B cell (primary cell): Measurements from ENCODE around the gene EIPR1. TPM values are rescaled to one million over a fixed set of nuclear protein-coding genes. Genes with fewer than 3 reads are reported as not detected.

Experiments used
- ATAC-seq: fragments of 200-7000 bp; cut with Tn5 transposase; one replicate; pipeline ENCODE4 v1.10.0; 2021; ENCODE audit warnings: low read depth, mild to moderate bottlenecking, moderate number of reproducible peaks, moderate library complexity
- CTCF ChIA-PET: fragments of 350-600 bp; sonication (Branson Sonifier 250); formaldehyde crosslinking; loops from one replicate; lab custom pipeline; 2021; ENCODE audit warnings: antibody characterized with exemption, inconsistent platforms; lab: Charles Lee
- POLR2A ChIA-PET: fragments of 350-600 bp; sonication (Branson Sonifier 250); formaldehyde crosslinking; loops from one replicate; lab custom pipeline; 2021; ENCODE audit warnings: antibody characterized with exemption; lab: Charles Lee
- DNase-seq: peaks from one replicate; pipeline ENCODE4 v3.0.0; 2013
- H2AFZ ChIP-seq: 2 replicates; pipeline ENCODE4 v1.6.1; 2012; ENCODE audit warnings: mild to moderate bottlenecking, low read depth, low read length; ENCODE audit not compliant: insufficient read depth, poor library complexity, severe bottlenecking
- H3K27ac ChIP-seq, 2 donors: 1 replicate in 1 of 2; 2 replicates in 1 of 2; pipeline ENCODE4 v1.5.1; 2012 to 2013; ENCODE audit warnings: low read length in 2 of 2, mild to moderate bottlenecking in 2 of 2, moderate library complexity in 1 of 2
- H3K27me3 ChIP-seq, 4 experiments: fragments of 200-600 bp in 1 of 4; sonication (generic) in 1 of 4; replicated peaks in 1 of 4; 1 replicate in 2 of 4; 2 replicates in 2 of 4; pipeline versions ENCODE4 v1.6.1 to v1.7.0; 2013 to 2016; ENCODE audit warnings: low read length in 3 of 4, mild to moderate bottlenecking in 2 of 4, mixed read lengths in 1 of 4, moderate library complexity in 1 of 4; ENCODE audit not compliant: insufficient read depth in 4 of 4, control insufficient read depth in 3 of 4; ENCODE audit errors: control extremely low read depth in 1 of 4
- H3K36me3 ChIP-seq, 2 experiments: replicated peaks in 1 of 2; 1 replicate in 1 of 2; 2 replicates in 1 of 2; pipeline versions ENCODE4 v1.6.1 to v1.7.1; 2013; ENCODE audit warnings: low read length in 1 of 2; ENCODE audit not compliant: insufficient read depth in 2 of 2, control insufficient read depth in 1 of 2; ENCODE audit errors: control extremely low read depth in 1 of 2, extremely low read depth in 1 of 2
- H3K4me1 ChIP-seq, 2 donors: fragments of 200-600 bp in 1 of 2; sonication (generic) in 1 of 2; 1 replicate in 1 of 2; 2 replicates in 1 of 2; pipeline versions ENCODE4 v1.5.1 to v1.6.1; 2013 to 2017; ENCODE audit warnings: low read length in 2 of 2; ENCODE audit not compliant: control insufficient read depth in 2 of 2, insufficient read depth in 2 of 2
- H3K4me2 ChIP-seq: replicated peaks from 2 replicates; pipeline ENCODE3; 2012; ENCODE audit warnings: mild to moderate bottlenecking, low read depth, low read length; ENCODE audit not compliant: poor library complexity, severe bottlenecking
- H3K4me3 ChIP-seq, 5 experiments: fragments of 200-600 bp in 1 of 5; sonication (generic) in 1 of 5; 1 replicate in 3 of 5; 2 replicates in 2 of 5; pipeline versions ENCODE4 v1.5.1 to v1.7.0; 2011 to 2016; ENCODE audit warnings: low read length in 4 of 5, mild to moderate bottlenecking in 4 of 5, low read depth in 2 of 5, control low read depth in 1 of 5, moderate library complexity in 1 of 5; ENCODE audit not compliant: insufficient read depth in 1 of 5; ENCODE audit errors: control extremely low read depth in 1 of 5, extremely low read depth in 1 of 5
- H3K79me2 ChIP-seq: fragments of 200-600 bp; sonication (generic); one replicate; pipeline ENCODE4 v1.6.0; 2016; ENCODE audit warnings: low read length; ENCODE audit not compliant: control insufficient read depth, insufficient read depth
- H3K9ac ChIP-seq: fragments of 200-600 bp; sonication (generic); 2 replicates; pipeline ENCODE4 v1.6.1; 2017; ENCODE audit warnings: mild to moderate bottlenecking, low read length, moderate library complexity
- H3K9me3 ChIP-seq, 3 donors: one replicate each; pipeline versions ENCODE4 v1.6.1 to v1.7.1; 2013; ENCODE audit warnings: low read length in 2 of 3; ENCODE audit not compliant: control insufficient read depth in 2 of 3, insufficient read depth in 1 of 3; ENCODE audit errors: control extremely low read depth in 1 of 3
- H4K20me1 ChIP-seq: 2 replicates; pipeline ENCODE4 v1.6.0; 2012; ENCODE audit warnings: mild to moderate bottlenecking, low read length; ENCODE audit not compliant: insufficient read depth, control insufficient read depth, poor library complexity, severe bottlenecking
- H3K27ac Mint-ChIP-seq: one replicate; pipeline ENCODE4 v1.8.0; 2021; ENCODE audit warnings: mixed read lengths
- H3K27me3 Mint-ChIP-seq: one replicate; pipeline ENCODE4 v1.8.0; 2021; ENCODE audit warnings: mixed read lengths
- H3K4me1 Mint-ChIP-seq: one replicate; pipeline ENCODE4 v1.8.0; 2021; ENCODE audit warnings: mixed read lengths
- H3K4me3 Mint-ChIP-seq: one replicate; pipeline ENCODE4 v1.8.0; 2021; ENCODE audit warnings: mixed read lengths
- H3K9me3 Mint-ChIP-seq: one replicate; pipeline ENCODE4 v1.8.0; 2022; ENCODE audit warnings: mixed read lengths; ENCODE audit not compliant: insufficient read depth
- EZH2 ChIP-seq: IDR thresholded peaks from 2 replicates; pipeline ENCODE4 v1.6.1; 2012; ENCODE audit warnings: borderline replicate concordance, low read depth, mild to moderate bottlenecking, moderate library complexity, low read length; ENCODE audit not compliant: insufficient read depth, poor library complexity, severe bottlenecking
- WGBS: methylation state at CpG from one replicate; pipeline ENCODE4 v1.1.5; 2013; ENCODE audit warnings: missing lambda C conversion rate; ENCODE audit not compliant: insufficient coverage; 5-methylcytosine and 5-hydroxymethylcytosine counted together
- intact Hi-C: fragments of 100-400 bp; cut with micrococcal nuclease; formaldehyde crosslinking; loops from one replicate; pipeline ENCODE4 v1.10.0; 2022
- polyA plus RNA-seq: library from polyadenylated mRNA; depleted of rRNA; stranded (reverse); fragments of >200 nt; gene quantifications from 2 replicates; pipeline ENCODE4 v1.2.3, GENCODE V29; 2012
- total RNA-seq, 2 donors: library from RNA; stranded (reverse); fragments of 120-200 nt in 1 of 2; gene quantifications; 1 replicate in 1 of 2; 2 replicates in 1 of 2; pipeline versions ENCODE4 v1.2.3 to v1.2.4, GENCODE V29; 2013 to 2022
- TF ChIP-seq, protein P1 (sequence below): fragments of 200-600 bp; IDR thresholded peaks from one replicate; pipeline ENCODE4 v1.8.0; 2022; ENCODE audit warnings: antibody characterized with exemption, mild to moderate bottlenecking

Gene EIPR1
- total and polyA plus RNA-seq, 2 donors (not counting 1 experiment from before 2014, with no cell fraction given) = 31.8 to 37.0 TPM

DNA sequence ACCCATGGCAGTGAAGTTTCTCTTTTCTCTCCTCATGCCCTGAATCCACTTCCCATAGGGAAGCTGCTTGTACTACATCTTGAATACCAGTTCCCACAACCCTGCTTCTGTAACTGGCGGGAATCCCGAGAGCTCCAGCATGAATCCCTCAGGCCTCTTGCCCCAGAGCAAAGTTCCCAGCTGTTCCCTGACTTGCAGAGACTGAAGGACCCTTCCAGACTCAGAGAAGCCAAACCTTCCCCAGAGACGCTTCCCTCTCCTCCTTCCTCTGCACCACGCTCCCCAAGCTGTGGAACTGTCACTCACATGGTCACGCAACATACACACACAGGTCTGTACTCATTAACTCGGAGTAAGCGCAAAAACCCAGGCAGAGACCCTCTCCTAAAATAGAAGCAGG is 28.3 kb upstream of the EIPR1 start:
- Histone ChIP-seq H3K4me2 (no peak overlapping the region), H3K4me1 (peaks cover 0 to 15% of the 10 kb centered on the region in 2 donors), H4K20me1 (peaks cover 31% of the 10 kb centered on the region), H3K9me3 (peaks cover 0 to 9% (median 0%) of the 10 kb centered on the region in 3 donors), H3K4me3 (no peak overlapping the region), H3K27me3 (no peaks in the 10 kb centered on the region), H2AFZ (no peak overlapping the region), H3K27ac (no peak overlapping the region), H3K9ac (no peak overlapping the region), H3K79me2 (peaks cover 67% of the 10 kb centered on the region), H3K36me3 (peaks cover 1 to 43% of the 10 kb centered on the region in 2 experiments)
- no peak for DNase-seq
- peaks cover 19% of the 10 kb centered on the region for H3K4me1 Mint-ChIP-seq
- H3K27ac Mint-ChIP-seq = no peak overlapping the region
- intact Hi-C loops = no loop called here
- no peak for ATAC-seq
- TF ChIP-seq, protein P1, sequence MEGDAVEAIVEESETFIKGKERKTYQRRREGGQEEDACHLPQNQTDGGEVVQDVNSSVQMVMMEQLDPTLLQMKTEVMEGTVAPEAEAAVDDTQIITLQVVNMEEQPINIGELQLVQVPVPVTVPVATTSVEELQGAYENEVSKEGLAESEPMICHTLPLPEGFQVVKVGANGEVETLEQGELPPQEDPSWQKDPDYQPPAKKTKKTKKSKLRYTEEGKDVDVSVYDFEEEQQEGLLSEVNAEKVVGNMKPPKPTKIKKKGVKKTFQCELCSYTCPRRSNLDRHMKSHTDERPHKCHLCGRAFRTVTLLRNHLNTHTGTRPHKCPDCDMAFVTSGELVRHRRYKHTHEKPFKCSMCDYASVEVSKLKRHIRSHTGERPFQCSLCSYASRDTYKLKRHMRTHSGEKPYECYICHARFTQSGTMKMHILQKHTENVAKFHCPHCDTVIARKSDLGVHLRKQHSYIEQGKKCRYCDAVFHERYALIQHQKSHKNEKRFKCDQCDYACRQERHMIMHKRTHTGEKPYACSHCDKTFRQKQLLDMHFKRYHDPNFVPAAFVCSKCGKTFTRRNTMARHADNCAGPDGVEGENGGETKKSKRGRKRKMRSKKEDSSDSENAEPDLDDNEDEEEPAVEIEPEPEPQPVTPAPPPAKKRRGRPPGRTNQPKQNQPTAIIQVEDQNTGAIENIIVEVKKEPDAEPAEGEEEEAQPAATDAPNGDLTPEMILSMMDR = no peak
- no peak for TF ChIP-seq EZH2
- ChIA-PET CTCF (interaction anchor here (2.1 kb wide), 1 partner anchor 18 kb away, joined by 9 read pairs; no protein-coding TSS in a partner anchor), POLR2A (no interaction called here)
- H3K4me3 Mint-ChIP-seq = no peak overlapping the region
- WGBS = 96% methylated on average over 3 of the region's 7 CpGs
- H3K9me3 Mint-ChIP-seq = no peaks in the 10 kb centered on the region
- H3K27me3 Mint-ChIP-seq = no peaks in the 10 kb centered on the region

GRCh38 chr2:3405307-3405706 is 27.7 kb upstream of the EIPR1 start:
- DNase-seq (no peak), ATAC-seq (no peak)
- Histone ChIP-seq H4K20me1 (peaks cover 36% of the 10 kb centered on the region), H2AFZ (no peak overlapping the region), H3K27ac (no peak overlapping the region), H3K36me3 (peaks cover 1 to 46% of the 10 kb centered on the region in 2 experiments), H3K9me3 (peaks cover 0 to 9% (median 0%) of the 10 kb centered on the region in 3 donors), H3K4me3 (no peak overlapping the region), H3K4me2 (no peak overlapping the region), H3K9ac (no peak overlapping the region), H3K27me3 (no peaks in the 10 kb centered on the region), H3K79me2 (peaks cover 73% of the 10 kb centered on the region), H3K4me1 (peaks cover 0 to 15% of the 10 kb centered on the region in 2 donors)
- Mint-ChIP-seq H3K9me3 (no peaks in the 10 kb centered on the region), H3K4me1 (peaks cover 19% of the 10 kb centered on the region), H3K27ac (no peak overlapping the region), H3K4me3 (no peak overlapping the region), H3K27me3 (no peaks in the 10 kb centered on the region)
- intact Hi-C loops = no loop called here
- CTCF ChIA-PET = interaction anchor here (2.1 kb wide), 1 partner anchor 19 kb away, joined by 9 read pairs; no protein-coding TSS in a partner anchor
- POLR2A ChIA-PET = no interaction called here
- TF ChIP-seq, protein P1 = no peak
- no peak for TF ChIP-seq EZH2
- no CpG with 5 or more reads among the region's 6 CpGs for WGBS
